H1 (cell line): ENCODE measurements around the gene DBX1. TPM values are rescaled to one million over a fixed set of nuclear protein-coding genes. Genes with fewer than 3 reads are reported as not detected.
A peak's percentile ranks its signal among the peaks of the same experiment; 100 is the strongest.

Experiments
- CTCF ChIA-PET: fragments of 300-600 bp; sonication (Branson Sonifier 250); formaldehyde crosslinking; loops from one replicate; lab custom pipeline; 2021; ENCODE audit not compliant: partially characterized antibody; lab: Charles Lee
- POLR2A ChIA-PET: fragments of 300-600 bp; sonication (Branson Sonifier 250); formaldehyde crosslinking; loops from one replicate; lab custom pipeline; 2021; ENCODE audit warnings: inconsistent platforms; ENCODE audit not compliant: partially characterized antibody; lab: Charles Lee
- DNase-seq, 2 experiments: peaks; one replicate each; pipeline versions ENCODE4 v3.0.0 to v3.0.0-alpha.2; 2010 to 2022; ENCODE audit warnings: low spot score in 2 of 2, low read depth in 1 of 2, mixed read lengths in 1 of 2
- FAIRE-seq: peaks from 2 replicates; lab custom pipeline; 2011; peaks lifted over from hg19 to GRCh38; lab: Jason Lieb, UNC
- H2AFZ ChIP-seq: 2 replicates; pipeline ENCODE4 v1.8.1; 2012; ENCODE audit warnings: low read length, inconsistent platforms
- H2AK5ac ChIP-seq: 2 replicates; pipeline ENCODE4 v1.6.1; 2013; ENCODE audit warnings: low read depth, low read length
- H2BK120ac ChIP-seq: replicated peaks from 2 replicates; pipeline ENCODE3; 2013; ENCODE audit warnings: low read depth, low read length, inconsistent platforms
- H2BK12ac ChIP-seq: 2 replicates; pipeline ENCODE4 v1.6.1; 2013; ENCODE audit warnings: low read depth, low read length
- H2BK15ac ChIP-seq: 2 replicates; pipeline ENCODE4 v1.6.1; 2013; ENCODE audit warnings: low read length
- H2BK20ac ChIP-seq: 2 replicates; pipeline ENCODE4 v1.6.1; 2013; ENCODE audit warnings: low read length
- H2BK5ac ChIP-seq: 2 replicates; pipeline ENCODE4 v1.6.1; 2013; ENCODE audit warnings: low read depth, low read length
- H3K14ac ChIP-seq: 2 replicates; pipeline ENCODE4 v1.6.1; 2013; ENCODE audit warnings: inconsistent platforms; ENCODE audit not compliant: insufficient read length
- H3K18ac ChIP-seq: 2 replicates; pipeline ENCODE4 v1.6.1; 2013; ENCODE audit warnings: low read length; ENCODE audit errors: extremely low read depth
- H3K23ac ChIP-seq: 2 replicates; pipeline ENCODE4 v1.6.1; 2013; ENCODE audit warnings: inconsistent platforms; ENCODE audit not compliant: insufficient read length
- H3K23me2 ChIP-seq: 2 replicates; pipeline ENCODE4 v1.6.1; 2013; ENCODE audit warnings: low read depth, low read length
- H3K27ac ChIP-seq: 2 replicates; pipeline ENCODE4 v1.6.1; 2011; ENCODE audit warnings: low read depth, low read length, inconsistent platforms
- H3K27me3 ChIP-seq, 4 experiments: replicated peaks in 1 of 4; 1 replicate in 1 of 4; 2 replicates in 3 of 4; pipeline versions ENCODE4 v1.6.1 to v1.8.1; 2011 to 2013; ENCODE audit warnings: low read length in 3 of 4, mild to moderate bottlenecking in 3 of 4, inconsistent platforms in 2 of 4, mixed read lengths in 2 of 4, moderate library complexity in 1 of 4; ENCODE audit not compliant: control insufficient read depth in 3 of 4, insufficient read depth in 3 of 4; ENCODE audit errors: extremely low read depth in 1 of 4
- H3K36me3 ChIP-seq, 4 experiments: 2 replicates each; pipeline versions ENCODE4 v1.6.1 to v1.8.1; 2011 to 2013; ENCODE audit warnings: mild to moderate bottlenecking in 4 of 4, low read length in 3 of 4, moderate library complexity in 2 of 4, control low read depth in 1 of 4, inconsistent platforms in 1 of 4; ENCODE audit not compliant: insufficient read depth in 4 of 4, control insufficient read depth in 2 of 4
- H3K4ac ChIP-seq: replicated peaks from 2 replicates; pipeline ENCODE3; 2013; ENCODE audit warnings: low read length, low read depth, mixed read lengths, inconsistent platforms; ENCODE audit not compliant: insufficient read length
- H3K4me1 ChIP-seq, 4 experiments: replicated peaks in 1 of 4; 1 replicate in 1 of 4; 2 replicates in 3 of 4; pipeline versions ENCODE4 v1.6.1 to v1.8.1; 2011 to 2013; ENCODE audit warnings: low read length in 3 of 4, inconsistent platforms in 2 of 4, mixed read lengths in 1 of 4; ENCODE audit not compliant: insufficient read depth in 4 of 4, control insufficient read depth in 3 of 4
- H3K4me2 ChIP-seq, 2 experiments: 2 replicates each; pipeline versions ENCODE4 v1.6.1 to v1.8.1; 2011 to 2013; ENCODE audit warnings: low read depth in 2 of 2, low read length in 2 of 2, control low read depth in 1 of 2, inconsistent platforms in 1 of 2, mild to moderate bottlenecking in 1 of 2; ENCODE audit not compliant: insufficient read depth in 1 of 2
- H3K4me3 ChIP-seq, 4 experiments: fragments of 200-600, 300-600 bp in 1 of 4; sonication (generic), shearing (Covaris generic), sonication (Bioruptor Twin) in 1 of 4; 2 replicates each; pipeline versions ENCODE4 v1.5.1 to v1.8.1; 2011 to 2016; ENCODE audit warnings: low read length in 4 of 4, low read depth in 3 of 4, control low read depth in 2 of 4, inconsistent platforms in 2 of 4, mild to moderate bottlenecking in 2 of 4, mixed read lengths in 1 of 4, moderate library complexity in 1 of 4; ENCODE audit not compliant: insufficient read depth in 2 of 4; ENCODE audit errors: extremely low read depth in 1 of 4
- H3K56ac ChIP-seq: replicated peaks from 2 replicates; pipeline ENCODE3; 2013; ENCODE audit warnings: low read depth, mild to moderate bottlenecking, mixed read lengths, low read length, inconsistent platforms; ENCODE audit not compliant: insufficient read length
- H3K79me1 ChIP-seq: 2 replicates; pipeline ENCODE4 v1.6.1; 2013; ENCODE audit warnings: low read depth, low read length, control low read depth
- H3K79me2 ChIP-seq, 2 experiments: 2 replicates each; pipeline versions ENCODE4 v1.6.1 to v1.8.1; 2012 to 2013; ENCODE audit warnings: low read length in 2 of 2, mild to moderate bottlenecking in 2 of 2, inconsistent platforms in 1 of 2; ENCODE audit not compliant: insufficient read depth in 2 of 2, control insufficient read depth in 1 of 2
- H3K9ac ChIP-seq, 4 experiments: replicated peaks in 1 of 4; 1 replicate in 1 of 4; 2 replicates in 3 of 4; pipeline versions ENCODE4 v1.6.1 to v1.8.1; 2011 to 2013; ENCODE audit warnings: low read depth in 3 of 4, low read length in 3 of 4, control low read depth in 2 of 4, mild to moderate bottlenecking in 2 of 4, moderate library complexity in 2 of 4, inconsistent platforms in 1 of 4; ENCODE audit errors: extremely low read depth in 1 of 4
- H3K9me3 ChIP-seq, 2 experiments: 2 replicates each; pipeline versions ENCODE4 v1.6.1 to v1.8.1; 2012 to 2013; ENCODE audit warnings: mild to moderate bottlenecking in 2 of 2, moderate library complexity in 2 of 2, control low read depth in 1 of 2, inconsistent platforms in 1 of 2, low read depth in 1 of 2, low read length in 1 of 2, mixed read lengths in 1 of 2; ENCODE audit not compliant: insufficient read depth in 2 of 2
- H4K20me1 ChIP-seq, 2 experiments: replicated peaks in 1 of 2; 2 replicates each; pipeline versions ENCODE3 to v1.8.1; 2011 to 2013; ENCODE audit warnings: inconsistent platforms in 2 of 2, low read length in 2 of 2, mild to moderate bottlenecking in 1 of 2; ENCODE audit not compliant: insufficient read depth in 2 of 2, control insufficient read depth in 1 of 2
- H4K5ac ChIP-seq: 2 replicates; pipeline ENCODE4 v1.6.1; 2013; ENCODE audit warnings: low read length, low read depth, mixed read lengths, inconsistent platforms; ENCODE audit not compliant: insufficient read length
- H4K8ac ChIP-seq: 2 replicates; pipeline ENCODE4 v1.8.0; 2013; ENCODE audit warnings: mild to moderate bottlenecking, moderate library complexity, low read length, inconsistent platforms; ENCODE audit not compliant: insufficient read depth; ENCODE audit errors: extremely low read depth
- H4K91ac ChIP-seq: replicated peaks from 2 replicates; pipeline ENCODE3; 2013; ENCODE audit warnings: low read length, mixed read lengths, inconsistent platforms; ENCODE audit not compliant: insufficient read length
- ASH2L ChIP-seq: fragments of 200-600, 300-600 bp; sonication (generic); IDR thresholded peaks from one replicate; pipeline ENCODE4 v1.7.1; 2017; ENCODE audit warnings: low read length
- BCL11A ChIP-seq, 2 experiments: IDR thresholded peaks; one replicate each; pipeline ENCODE4 v1.6.1; 2011; ENCODE audit warnings: low read depth in 2 of 2, low read length in 2 of 2, mild to moderate bottlenecking in 2 of 2
- BRCA1 ChIP-seq: IDR thresholded peaks from 2 replicates; pipeline ENCODE4 v1.6.1; 2012; ENCODE audit warnings: low read depth, low read length, improper control_type of control experiment
- CREB1 ChIP-seq: IDR thresholded peaks from 2 replicates; pipeline ENCODE4 v1.6.1; 2012; ENCODE audit warnings: inconsistent platforms
- EP300 ChIP-seq, 2 experiments: IDR thresholded peaks; 1 replicate in 1 of 2; 2 replicates in 1 of 2; pipeline ENCODE4 v1.6.1; 2011 to 2012; ENCODE audit warnings: low read depth in 2 of 2, low read length in 2 of 2, mild to moderate bottlenecking in 2 of 2, borderline replicate concordance in 1 of 2, inconsistent platforms in 1 of 2, moderate library complexity in 1 of 2
- HDAC6 ChIP-seq: IDR thresholded peaks from one replicate; pipeline ENCODE4 v1.7.1; 2012; ENCODE audit warnings: low read depth, mild to moderate bottlenecking, inconsistent platforms, low read length, moderate library complexity
- RNF2 ChIP-seq: fragments of 200-900, 300-1000 bp; sonication (generic); IDR thresholded peaks from 2 replicates; pipeline ENCODE4 v1.7.1; 2016; ENCODE audit warnings: borderline replicate concordance, low read depth, mild to moderate bottlenecking, antibody characterized with exemption, low read length; ENCODE audit not compliant: poor library complexity, severe bottlenecking; ENCODE audit errors: missing control alignments
- TEAD4 ChIP-seq: IDR thresholded peaks from 2 replicates; pipeline ENCODE4 v1.6.1; 2012; ENCODE audit warnings: low read depth, low read length, inconsistent platforms, mixed read lengths
- WGBS, 2 experiments: shearing (Covaris generic) in 1 of 2; methylation state at CpG; one replicate each; pipeline versions ENCODE4 v1.1.6 to v1.1.7; 2013 to 2015; ENCODE audit warnings: low lambda C conversion rate in 2 of 2, mixed read lengths in 2 of 2, inconsistent platforms in 1 of 2, low coverage in 1 of 2, missing lambda C conversion rate in 1 of 2; ENCODE audit not compliant: insufficient replicate concordance in 2 of 2, insufficient coverage in 1 of 2, insufficient read length in 1 of 2; ENCODE audit errors: extremely low coverage in 1 of 2, missing lambda C conversion rate in 1 of 2; 5-methylcytosine and 5-hydroxymethylcytosine counted together
- polyA plus RNA-seq, 7 experiments: library from polyadenylated mRNA; depleted of rRNA in 3 of 7; stranded (reverse) in 5 of 7; unstranded in 2 of 7; fragments of >200 nt in 5 of 7; fragments of 200-250 nt in 2 of 7; gene quantifications; 1 replicate in 5 of 7; 2 replicates in 1 of 7; 4 replicates in 1 of 7; pipeline versions ENCODE4 v1.2.1 to v1.2.3, GENCODE V29; 2011 to 2013; ENCODE audit warnings: missing spikeins in 2 of 7, mixed read lengths in 2 of 7
- total RNA-seq: library from RNA; stranded (reverse); fragmentation: NEBNext Ultra II Directional; extraction: Animal tissue kit (Norgen Biotek cat#: 25700); gene quantifications from 2 replicates; pipeline ENCODE4 v1.2.1, GENCODE V29; 2021

Gene DBX1
- total and polyA plus RNA-seq, 2 of the 8 experiments (the other 6 are each of a cell fraction or from before 2014, with no cell fraction given) = not detected

GRCh38 chr11:20159466-20160381, 551 bp downstream of the DBX1 start:
- Histone ChIP-seq H3K27ac (no peak overlapping the region), H4K8ac (no peak overlapping the region), H3K9ac (no peak overlapping the region), H2BK20ac (no peak overlapping the region), H3K4ac (no peak overlapping the region), H2BK5ac (no peak overlapping the region), H4K20me1 (peaks cover 7 to 15% of the 10 kb centered on the region in 2 experiments), H2AFZ (no peak overlapping the region), H2AK5ac (no peak overlapping the region), H3K18ac (no peak overlapping the region), H2BK15ac (no peak overlapping the region), H3K4me1 (peaks cover 17 to 52% (median 22%) of the 10 kb centered on the region in 4 experiments), H3K79me1 (no peaks in the 10 kb centered on the region), H3K23ac (no peak overlapping the region), H4K5ac (no peak overlapping the region), H2BK12ac (0 out of 2 replicates have a peak overlapping the region, but pooled peaks have one; percentile 27), H3K4me2 (peak overlapping the region; percentile 68 to 78), H3K56ac (no peak overlapping the region), H2BK120ac (no peak overlapping the region), H3K79me2 (no peaks in the 10 kb centered on the region), H4K91ac (no peak overlapping the region), H3K14ac (no peak overlapping the region), H3K23me2 (peaks cover 28% of the 10 kb centered on the region), H3K27me3 (peaks cover 59 to 99% (median 96%) of the 10 kb centered on the region in 4 experiments), H3K4me3 (peak overlapping the region in 3 of 4 experiments; percentile 25 to 56 (median 36); a peak in 4 of 8 replicates), H3K36me3 (no peaks in the 10 kb centered on the region), H3K9me3 (no peaks in the 10 kb centered on the region)
- DNase-seq (peak in 1 of 2 experiments; percentile 63), FAIRE-seq (no peak)
- WGBS, 2 experiments = 6% methylated on average over 40 of the region's 65 CpGs; no CpG with 5 or more reads in 1 of the 2 experiments
- POLR2A ChIA-PET = no interaction called here
- CTCF ChIA-PET = interaction anchor here (0.7 to 5.6 kb wide), 4 partner anchors 27 to 194 kb away, joined by 3 to 33 read pairs (median 7); no protein-coding TSS in a partner anchor
- TF ChIP-seq RNF2 = peak; percentile 85
- TF ChIP-seq TEAD4 = no peak
- no peak for TF ChIP-seq BCL11A (IDR thresholded peaks at IDR 0.05; ENCODE audit: low read depth in 2 of 2, low read length in 2 of 2)
- no peak for TF ChIP-seq ASH2L
- no peak for TF ChIP-seq EP300 (IDR thresholded peaks at IDR 0.05; ENCODE audit: borderline replicate concordance in 1 of 2, low read depth in 2 of 2, low read length in 2 of 2)
- no peak for TF ChIP-seq BRCA1
- TF ChIP-seq HDAC6 = no peak
- no peak for TF ChIP-seq CREB1
